Activated T-helper 2 cell treated with anti-CD3 and anti-CD28 coated beads, Interferon-gamma antibody, Interleukin-2, Interleukin-4, amounts not matched to agents 10 μg/mL and 5 μg/mL and 100 μg/mL, durations not matched to agents 14 hours and 24 hours and 36 hours (primary cell): ENCODE data around the gene KCTD18. TPM values are rescaled to one million over a fixed set of nuclear protein-coding genes. Genes with fewer than 3 reads are reported as not detected.

Experiments used
- total RNA-seq: library from RNA; stranded (reverse); gene quantifications from 2 replicates; pipeline ENCODE4 v1.2.3, GENCODE V29; 2022

KCTD18 gene
- total RNA-seq, 1 donor from 2014 or later: 14.1 TPM

Other genes starting within 250 kb of the KCTD18 start
- gene SPATS2L, start 203.4 kb downstream of the KCTD18 start, total RNA-seq: 57.5 and 62.2 TPM in 2 replicates
- gene SGO2, start 16.1 kb upstream of the KCTD18 start, total RNA-seq: 30.3 and 32.3 TPM in 2 replicates
- gene AOX1, start 75.9 kb upstream of the KCTD18 start, total RNA-seq: not detected in 2 replicates